HEK293T (cell line): ENCODE measurements around the gene MLXIP.
A peak's percentile ranks its signal among the peaks of the same experiment; 100 is the strongest.

Experiments
- ELF4 ChIP-seq: fragments of 450-650 bp; IDR thresholded peaks from 2 replicates; pipeline ENCODE4 v1.6.1; 2017; ENCODE audit warnings: antibody characterized with exemption
- FOXA1 ChIP-seq: fragments of 450-650 bp; IDR thresholded peaks from 2 replicates; pipeline ENCODE4 v1.6.1; 2016; ENCODE audit warnings: mild to moderate bottlenecking
- HDGF ChIP-seq: fragments of 450-650 bp; IDR thresholded peaks from 2 replicates; pipeline ENCODE4 v1.6.1; 2017; ENCODE audit warnings: antibody characterized with exemption, borderline replicate concordance
- NFRKB ChIP-seq: fragments of 450-650 bp; IDR thresholded peaks from 2 replicates; pipeline ENCODE4 v1.6.1; 2016; ENCODE audit warnings: mild to moderate bottlenecking, moderate library complexity
- SP1 ChIP-seq: fragments of 450-650 bp; IDR thresholded peaks from 2 replicates; pipeline ENCODE4 v1.6.1; 2017
- ZNF384 ChIP-seq: fragments of 450-650 bp; IDR thresholded peaks from 2 replicates; pipeline ENCODE4 v1.6.1; 2016
- TF ChIP-seq, protein P1 (sequence below): fragments of 450-650 bp; IDR thresholded peaks from 2 replicates; pipeline ENCODE4 v1.6.1; 2016

- no peak for TF ChIP-seq HDGF
- TF ChIP-seq SP1, result no peak
- TF ChIP-seq ELF4, result no peak
- TF ChIP-seq ZNF384, result peak; percentile 83
- no peak for TF ChIP-seq FOXA1
- no peak for TF ChIP-seq NFRKB
- TF ChIP-seq, protein P1, sequence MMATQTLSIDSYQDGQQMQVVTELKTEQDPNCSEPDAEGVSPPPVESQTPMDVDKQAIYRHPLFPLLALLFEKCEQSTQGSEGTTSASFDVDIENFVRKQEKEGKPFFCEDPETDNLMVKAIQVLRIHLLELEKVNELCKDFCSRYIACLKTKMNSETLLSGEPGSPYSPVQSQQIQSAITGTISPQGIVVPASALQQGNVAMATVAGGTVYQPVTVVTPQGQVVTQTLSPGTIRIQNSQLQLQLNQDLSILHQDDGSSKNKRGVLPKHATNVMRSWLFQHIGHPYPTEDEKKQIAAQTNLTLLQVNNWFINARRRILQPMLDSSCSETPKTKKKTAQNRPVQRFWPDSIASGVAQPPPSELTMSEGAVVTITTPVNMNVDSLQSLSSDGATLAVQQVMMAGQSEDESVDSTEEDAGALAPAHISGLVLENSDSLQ, result no peak
Observed at GRCh38 chr12:122190842-122191668, 112.5 kb downstream of the MLXIP start.
